MV-4-11 (cell line): ENCODE measurements around the gene SRCIN1.
"Not testable (repeated sequence)": the region's sequence is repeated elsewhere in the genome, so short reads cannot be mapped to it uniquely, and the experiment has no call there.

Source experiments
- DNase-seq: peaks from one replicate; lab custom pipeline; 2025; lab: John Stamatoyannopoulos, UW

The SRCIN1 gene

DNA sequence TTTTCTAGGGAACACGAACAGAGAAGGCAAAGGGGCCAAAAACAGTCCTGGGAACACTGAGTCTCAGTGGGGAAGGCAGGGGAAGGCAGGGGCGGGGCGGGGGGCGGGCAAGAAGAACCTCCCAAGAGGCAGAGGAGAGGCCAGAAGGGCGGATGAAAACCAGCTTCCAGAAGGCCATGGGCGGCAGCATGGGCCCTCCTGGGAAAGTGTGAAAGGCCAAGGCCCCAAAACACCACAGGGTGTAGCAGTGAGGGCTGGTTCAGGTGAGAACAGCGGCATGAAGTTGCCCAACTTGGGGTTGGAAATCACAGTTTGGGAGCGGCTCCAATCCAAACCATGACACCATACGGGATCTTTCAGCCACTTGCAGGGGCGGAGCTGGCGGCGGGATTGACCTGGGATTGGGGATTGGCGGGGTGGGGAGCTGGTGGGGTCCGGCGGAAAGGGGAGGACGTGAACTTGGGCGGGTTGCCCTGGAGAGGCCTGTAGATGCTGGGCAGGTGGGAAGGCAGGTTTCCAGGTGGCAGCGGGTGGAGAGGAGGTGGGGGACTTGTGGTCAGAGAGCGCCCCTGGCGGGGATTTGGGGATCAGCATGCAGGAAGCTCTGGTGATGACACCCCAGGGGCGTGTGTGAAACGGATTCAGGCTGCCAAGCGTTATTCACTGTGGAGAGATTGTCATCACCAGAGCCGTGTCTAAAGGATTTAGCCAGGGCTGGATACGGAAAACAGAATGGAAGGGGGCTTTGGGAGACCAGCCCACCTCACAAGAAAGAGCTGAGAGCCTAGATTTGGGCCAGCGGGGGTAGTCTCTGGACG is 96.6 kb downstream of the SRCIN1 start:
- peak; percentile 22 for DNase-seq

DNA sequence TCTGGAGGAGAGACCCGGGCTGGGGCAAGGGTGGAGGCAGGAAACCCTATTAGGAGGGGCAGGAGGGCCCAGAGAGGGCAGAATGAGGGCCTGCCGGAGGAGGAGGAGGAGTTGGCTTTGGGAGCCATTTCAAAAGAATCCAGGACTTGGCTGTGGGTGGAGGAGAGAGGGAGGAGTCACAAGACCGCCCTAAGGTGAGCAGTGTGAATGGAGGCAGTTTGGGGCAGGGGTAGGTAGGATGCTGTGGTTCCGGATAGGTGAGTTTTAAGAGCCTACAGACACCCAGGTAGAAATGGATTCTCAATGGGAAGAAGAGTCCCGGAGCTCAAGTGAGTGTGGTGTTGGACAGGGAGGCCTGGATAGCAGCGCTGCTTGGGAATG is 97.2 kb downstream of the SRCIN1 start:
- DNase-seq, result no peak

DNA sequence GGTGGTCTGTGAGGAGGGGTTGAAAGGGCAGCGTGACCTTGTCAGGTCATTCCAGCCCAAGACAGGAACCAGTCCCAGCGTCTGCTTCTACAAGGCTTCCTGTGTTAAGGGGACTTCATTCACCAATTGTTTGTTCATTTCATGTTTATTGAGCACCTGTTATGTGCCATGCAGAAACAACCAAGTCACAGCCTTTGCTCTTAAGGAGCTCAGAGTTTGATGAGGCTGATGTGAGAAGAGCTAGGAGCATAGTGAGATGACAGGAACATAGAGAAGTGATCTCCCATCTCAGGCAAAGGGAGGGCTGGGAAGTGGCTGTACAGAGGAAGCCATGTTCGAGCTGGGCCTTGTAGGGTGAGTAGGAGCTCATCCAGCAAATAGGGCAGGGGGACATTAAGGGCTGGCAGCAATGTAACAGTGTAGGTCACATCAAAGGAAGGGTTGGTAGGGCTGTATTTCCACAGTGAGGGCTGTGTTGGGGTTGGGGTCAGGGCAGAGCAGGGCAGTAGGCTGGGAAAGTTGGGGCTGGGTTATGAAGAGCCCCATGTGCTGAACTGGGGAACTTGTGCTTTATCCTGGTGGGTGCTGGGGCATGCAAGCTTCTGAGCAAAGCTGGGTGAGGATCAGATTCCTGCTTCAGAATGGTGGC is 97.7 kb downstream of the SRCIN1 start:
- no peak for DNase-seq

DNA sequence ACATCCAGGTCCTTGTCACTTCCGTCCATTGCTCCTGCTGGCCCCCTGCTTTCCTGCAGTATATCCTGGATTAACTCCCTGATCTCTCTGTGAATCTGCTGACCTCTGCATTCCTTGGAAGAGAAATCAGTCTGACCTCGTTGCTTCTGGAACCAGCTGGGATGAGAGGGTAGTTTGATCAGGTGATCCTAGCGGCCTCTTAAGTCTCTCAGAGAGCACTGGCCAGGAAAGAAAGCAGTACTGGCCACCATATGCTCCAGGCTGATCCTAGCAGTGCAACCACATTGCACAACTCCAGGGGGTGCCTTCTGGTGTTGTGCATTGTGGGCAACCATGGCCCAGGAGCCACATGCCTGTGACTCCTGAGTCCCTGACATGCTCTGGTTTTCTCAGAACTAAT is 98.3 kb downstream of the SRCIN1 start:
- DNase-seq, result no peak

DNA sequence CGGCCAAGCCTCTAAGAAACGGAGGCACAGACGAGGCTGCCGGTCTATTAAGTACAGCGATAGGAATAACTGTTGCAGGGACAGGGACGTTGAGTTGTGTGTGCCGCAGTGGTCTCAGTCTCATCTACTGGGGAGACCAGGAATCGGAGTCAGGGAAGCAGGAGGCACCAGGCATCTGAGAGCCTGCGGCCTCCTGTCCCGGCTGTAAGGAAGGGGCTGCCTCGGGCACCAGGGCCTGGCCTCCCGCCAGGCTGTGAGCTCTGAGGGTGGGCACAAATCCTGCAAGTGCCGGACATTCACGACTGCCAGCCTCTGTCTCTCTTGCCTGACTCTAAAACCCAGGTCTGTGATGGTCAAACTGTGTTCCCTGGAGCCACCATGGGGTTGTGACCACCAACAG is 101.5 kb downstream of the SRCIN1 start:
- DNase-seq, result no peak

DNA sequence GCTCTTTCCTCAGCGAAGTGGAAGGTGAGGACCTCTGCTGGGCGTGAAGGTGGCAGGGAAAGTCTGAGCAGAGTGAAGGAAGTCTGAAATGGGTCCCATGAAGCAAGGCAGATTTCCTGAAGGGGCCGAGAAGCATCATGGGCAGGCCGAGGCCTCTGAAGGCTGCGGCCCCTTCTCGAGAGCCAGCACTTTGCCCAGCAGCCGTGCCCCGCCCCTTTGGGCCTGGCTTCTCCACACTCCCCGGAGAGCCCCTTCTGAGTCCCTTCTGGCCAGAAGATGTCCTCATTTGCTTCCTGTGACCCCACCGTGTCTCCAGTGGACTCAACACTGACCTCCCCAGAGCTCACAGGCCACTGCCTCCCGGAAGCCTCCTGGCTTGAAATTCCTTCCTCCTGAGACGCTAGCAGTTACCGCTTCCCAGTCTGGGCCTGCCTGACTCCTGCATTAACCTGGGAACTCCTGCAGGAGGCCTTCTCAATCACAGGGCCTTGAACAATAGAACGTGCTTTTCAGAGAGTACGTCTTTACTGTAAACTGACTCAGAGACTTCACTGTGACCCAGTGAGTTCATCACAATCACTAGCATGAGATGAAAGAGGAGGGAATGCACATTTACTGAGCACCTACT is 102.4 kb downstream of the SRCIN1 start:
- not testable (repeated sequence) for DNase-seq

DNA sequence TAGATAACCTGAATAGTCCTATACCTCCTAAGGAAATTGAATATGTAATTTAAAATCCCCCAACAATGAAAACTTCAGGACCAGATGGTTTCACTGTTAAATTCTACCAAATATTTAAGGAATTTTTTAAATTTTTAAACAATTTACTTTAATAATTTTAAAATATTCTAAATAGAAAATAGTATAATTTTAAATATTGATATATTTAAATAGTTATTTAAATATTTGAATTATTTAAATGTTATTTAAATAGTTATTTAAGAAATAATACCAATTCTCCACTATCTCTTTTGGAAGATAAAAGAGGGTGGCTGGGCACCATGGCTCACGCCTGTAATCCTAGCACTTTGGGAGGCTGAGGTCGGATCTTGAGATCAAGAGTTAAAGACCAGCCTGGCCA is 104.0 kb downstream of the SRCIN1 start:
- DNase-seq, result not testable (repeated sequence)

DNA sequence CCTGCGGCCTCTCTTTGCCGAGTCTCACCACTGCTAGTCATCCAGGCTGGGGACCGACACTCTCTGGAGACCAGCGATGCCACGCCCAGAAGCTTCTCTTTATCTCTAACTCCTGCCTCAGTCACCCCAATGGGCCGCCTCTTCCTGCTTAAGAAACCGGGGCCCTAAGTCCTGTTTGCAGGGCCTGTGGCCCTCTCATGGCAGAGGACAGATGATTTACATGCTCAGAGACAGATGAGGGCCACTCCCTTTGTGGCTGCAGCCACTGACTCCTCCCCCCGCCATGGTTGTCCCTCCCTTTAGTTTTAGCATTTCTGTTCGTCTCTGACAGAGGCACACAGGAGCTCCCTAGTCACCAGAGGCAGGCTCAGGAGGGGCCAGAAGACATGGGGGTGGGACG is 106.5 kb downstream of the SRCIN1 start:
- not testable (repeated sequence) for DNase-seq

DNA sequence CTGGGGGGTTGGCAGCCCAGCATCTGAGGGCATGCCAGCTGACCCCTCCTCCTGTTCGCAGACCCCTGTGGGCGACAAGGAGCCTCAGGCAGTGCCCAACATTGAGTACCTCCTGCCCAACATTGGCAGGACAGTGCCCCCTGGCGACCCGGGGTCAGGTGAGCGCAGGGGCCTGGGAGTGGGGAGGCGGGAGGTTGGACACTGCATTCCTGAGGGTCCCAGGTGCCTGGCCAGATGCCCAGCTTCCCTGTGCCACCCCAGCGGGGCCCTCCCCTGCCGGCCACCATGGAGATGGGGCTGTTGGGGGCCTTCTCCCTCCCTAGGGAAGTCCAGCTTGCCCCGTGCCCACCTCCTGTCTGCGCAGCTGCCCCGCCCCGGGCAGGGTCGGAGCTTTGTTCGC is 107.4 kb downstream of the SRCIN1 start:
- DNase-seq, result no peak

DNA sequence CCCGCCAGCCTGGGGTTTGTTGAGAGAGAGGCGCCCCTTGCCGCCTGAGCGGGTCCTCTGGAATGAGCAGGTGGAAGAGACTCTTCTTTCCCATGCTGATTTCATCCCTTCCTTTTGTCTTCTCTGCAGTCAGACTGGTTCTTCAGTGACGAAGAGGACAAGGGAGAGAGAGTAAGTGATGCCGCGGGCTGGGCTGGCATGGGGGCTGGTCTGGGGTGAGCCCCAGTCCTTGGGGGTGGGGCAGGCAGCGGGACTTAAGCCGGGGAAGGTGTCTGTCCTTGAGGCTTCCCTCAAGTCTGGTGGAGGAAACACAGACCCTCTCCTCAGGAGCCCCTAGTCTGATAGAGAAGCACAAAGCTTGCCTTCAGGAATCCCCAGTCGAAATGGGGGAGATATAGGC is 108.1 kb downstream of the SRCIN1 start:
- DNase-seq, result not testable (repeated sequence)

DNA sequence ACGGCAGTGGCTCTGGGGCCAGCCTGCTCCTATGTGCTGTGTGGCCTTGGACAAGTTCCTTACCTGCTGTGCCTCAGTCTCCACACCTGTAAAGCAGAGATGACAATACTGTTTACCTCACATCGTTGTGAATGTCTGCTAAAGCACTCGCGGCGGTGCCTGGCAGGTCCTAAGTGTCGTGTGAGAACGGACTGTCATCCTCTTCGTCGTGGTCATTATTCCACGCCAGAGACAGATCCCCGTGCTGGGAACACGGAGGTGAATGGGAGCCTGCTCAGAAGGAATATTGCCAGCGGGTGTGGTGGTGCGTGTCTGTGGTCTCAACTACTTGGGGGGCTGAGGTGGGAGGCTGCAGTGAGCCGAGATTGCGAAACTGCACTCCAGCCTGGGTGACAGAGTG is 111.6 kb downstream of the SRCIN1 start:
- not testable (repeated sequence) for DNase-seq

DNA sequence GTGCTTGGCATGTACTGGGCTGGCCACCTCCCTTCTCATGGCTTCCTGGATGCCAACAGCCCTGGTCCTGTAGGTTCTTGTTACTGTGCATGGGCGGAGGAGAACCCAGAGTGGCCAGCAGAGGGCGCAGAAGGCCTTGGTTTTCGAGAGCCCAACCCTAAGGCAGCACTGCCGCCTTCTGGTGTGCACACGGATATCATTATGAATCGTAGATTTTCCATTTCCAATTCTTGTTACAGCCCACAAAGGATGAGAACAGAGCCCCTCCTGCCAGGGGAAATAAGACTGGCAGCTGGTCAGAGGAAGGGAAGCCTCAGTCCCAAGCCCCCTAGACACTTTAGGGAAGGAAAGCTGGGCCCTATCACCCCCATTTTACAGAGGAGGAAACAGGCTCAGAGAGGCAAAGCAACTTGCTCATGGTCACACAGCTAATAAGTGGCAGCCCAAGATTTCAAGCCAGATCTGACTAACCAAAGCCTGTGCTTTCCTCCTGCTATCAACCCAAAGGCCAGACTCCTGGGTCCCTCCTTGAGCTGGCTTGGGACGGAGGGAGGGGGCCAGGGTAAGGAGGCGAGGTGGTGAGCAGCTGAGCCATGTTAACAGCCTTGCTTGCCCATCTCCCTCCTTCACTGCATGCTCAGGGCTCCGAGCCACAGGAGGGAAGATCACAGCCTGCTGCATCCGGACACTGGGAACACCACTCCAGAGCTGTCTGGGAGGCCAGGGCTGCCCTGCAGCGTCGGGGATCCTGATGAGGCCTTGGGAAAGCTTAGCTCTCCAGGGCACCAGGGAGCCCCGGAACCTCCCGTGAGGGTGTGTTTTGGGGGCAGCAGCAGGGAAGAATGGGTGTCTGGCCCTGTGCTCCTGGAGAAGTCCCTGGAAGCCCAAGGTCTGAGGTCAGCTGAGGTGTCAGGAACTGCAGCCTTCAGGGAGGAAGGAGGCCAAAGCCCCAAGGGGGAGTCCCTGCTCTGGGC is 113.4 kb downstream of the SRCIN1 start:
- DNase-seq, result peak; percentile 87

DNA sequence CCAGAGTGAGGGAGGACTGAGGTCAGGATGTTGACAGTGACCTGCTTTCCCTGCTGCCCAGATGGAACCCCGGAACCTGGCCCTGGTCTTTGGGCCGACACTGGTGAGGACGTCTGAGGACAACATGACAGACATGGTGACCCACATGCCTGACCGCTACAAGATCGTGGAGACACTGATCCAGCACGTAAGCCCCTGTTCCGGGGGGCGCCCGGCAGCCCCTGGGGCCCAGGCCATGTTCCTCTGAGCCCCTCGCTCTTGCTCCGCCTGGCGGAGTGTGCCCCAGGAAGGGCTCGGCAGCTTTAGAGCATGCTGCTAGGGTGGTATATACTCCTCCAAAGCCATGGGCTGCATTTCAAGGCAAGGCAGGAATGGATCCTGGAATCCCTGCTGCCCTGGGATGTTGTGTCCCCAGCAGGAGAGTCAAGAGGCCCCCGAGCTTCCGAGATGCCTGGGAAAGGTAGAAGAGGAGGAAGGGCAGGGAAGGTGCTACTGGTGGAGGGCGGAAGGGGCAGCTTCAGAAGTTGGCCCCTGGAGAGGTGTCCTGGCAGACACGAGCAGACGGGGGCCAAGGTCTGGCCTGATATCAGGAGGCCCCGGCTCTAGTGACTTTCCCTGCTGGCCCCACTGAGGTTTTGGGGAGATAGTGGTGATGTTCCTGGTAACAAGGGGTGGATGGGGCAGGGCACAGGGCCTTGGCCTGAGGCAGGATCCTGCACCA is 114.2 kb downstream of the SRCIN1 start:
- not testable (repeated sequence) for DNase-seq

DNA sequence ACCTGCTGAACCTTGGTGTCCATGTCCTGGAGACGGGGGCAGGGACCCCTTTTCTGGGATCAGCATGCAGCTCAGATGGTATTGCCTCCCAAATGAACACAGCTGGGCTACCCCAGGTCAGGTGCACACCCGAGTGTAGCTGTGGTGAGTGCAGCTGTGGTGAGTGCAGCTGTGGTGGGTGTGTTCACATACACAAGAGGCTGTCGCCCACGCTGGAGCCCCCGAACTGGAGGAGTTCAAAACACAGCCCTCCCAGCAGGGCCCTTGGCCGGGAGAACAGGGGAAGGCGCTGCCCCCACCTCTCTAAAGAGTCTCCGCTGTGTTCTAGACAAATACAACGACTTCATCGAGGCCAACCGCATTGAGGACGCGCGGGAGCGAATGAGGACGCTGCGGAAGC is 116.0 kb downstream of the SRCIN1 start:
- not testable (repeated sequence) for DNase-seq

DNA sequence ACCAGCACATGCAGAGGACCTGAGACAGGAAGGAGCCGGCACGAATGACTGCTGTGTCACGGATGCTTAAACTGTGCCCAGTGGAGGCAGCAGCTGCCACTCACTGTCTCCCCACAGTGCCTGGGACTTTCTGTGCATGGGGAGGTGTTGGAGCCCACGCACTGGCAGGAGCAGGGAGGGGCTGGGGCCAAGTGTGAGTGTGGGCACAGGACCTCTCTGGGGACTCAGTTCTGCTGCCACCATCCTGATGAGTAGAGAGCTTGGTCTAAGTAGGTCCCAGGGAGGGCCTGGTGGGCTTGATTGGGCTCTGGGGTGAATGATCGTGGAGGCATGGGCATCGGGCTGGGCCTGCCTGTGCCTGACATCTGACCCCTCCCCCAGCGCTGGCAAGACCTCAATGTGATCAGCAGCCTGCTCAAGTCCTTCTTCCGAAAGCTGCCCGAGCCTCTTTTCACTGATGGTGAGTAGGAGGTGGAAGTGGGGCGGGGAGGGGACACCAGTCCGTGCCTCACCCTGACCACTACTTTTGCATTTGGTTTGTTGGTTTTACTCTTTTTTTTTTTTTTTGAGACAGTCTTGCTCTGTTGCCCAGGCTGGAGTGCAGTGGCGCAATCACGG is 120.0 kb downstream of the SRCIN1 start:
- DNase-seq, result not testable (repeated sequence)

DNA sequence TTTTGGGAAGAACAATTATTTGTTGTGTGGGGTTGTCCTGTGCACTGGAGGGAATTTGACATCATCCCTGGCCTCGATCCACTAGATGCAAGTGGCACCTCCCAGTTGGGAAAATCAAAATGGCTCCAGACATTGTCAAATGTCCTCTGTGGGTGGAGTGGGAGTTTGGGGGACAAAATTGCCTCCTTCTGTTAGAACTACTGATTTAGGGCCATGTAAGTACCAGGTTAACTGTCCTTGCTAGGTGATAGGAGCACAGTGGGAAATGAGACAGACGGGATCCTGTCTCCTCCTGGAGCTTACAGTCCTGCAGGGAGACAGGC is 120.6 kb downstream of the SRCIN1 start:
- DNase-seq, result no peak

DNA sequence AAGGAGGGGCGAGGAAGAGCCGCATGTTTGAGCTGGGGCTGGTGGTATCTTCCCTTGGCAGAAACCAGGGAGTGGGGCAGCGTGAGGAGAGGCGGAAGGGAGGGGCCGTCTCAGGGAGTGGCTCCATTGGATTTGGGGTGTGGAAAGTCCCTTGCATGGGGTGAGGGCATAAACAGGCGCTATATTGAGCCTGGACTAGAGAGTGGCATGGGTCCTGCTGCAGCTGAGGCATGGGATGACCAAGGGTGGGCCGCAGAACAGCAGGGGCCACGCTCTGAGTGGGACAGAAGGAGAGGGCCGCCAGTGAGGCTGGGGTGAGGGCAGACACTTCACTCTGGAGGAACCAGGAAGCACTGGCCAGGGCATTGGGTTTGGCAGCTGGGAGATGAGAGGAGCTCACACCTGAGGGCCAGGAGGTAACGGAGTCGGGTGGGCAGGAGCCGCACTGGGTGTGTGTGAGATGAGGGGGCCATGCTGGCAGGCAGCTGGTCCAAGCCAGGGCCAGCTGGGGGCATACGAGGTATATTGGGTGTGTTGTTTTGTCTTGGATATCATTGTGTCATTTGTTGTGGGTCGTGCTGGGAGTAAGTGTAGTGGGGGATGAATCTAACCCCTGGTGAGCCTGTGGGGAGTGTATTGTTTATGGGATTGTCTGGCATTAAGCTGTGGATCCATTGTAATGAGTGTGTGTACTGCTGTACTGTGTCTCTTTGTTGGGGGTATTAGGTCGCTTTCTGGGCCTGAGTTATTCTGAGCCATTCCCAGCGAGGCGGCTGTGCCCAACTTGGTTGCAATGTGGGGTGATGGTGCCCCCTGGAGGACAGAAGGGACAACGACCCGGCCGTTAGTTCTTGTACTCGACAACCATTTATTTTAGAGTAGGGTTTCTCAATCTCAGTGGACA is 121.3 kb downstream of the SRCIN1 start:
- peak; percentile 53 for DNase-seq

DNA sequence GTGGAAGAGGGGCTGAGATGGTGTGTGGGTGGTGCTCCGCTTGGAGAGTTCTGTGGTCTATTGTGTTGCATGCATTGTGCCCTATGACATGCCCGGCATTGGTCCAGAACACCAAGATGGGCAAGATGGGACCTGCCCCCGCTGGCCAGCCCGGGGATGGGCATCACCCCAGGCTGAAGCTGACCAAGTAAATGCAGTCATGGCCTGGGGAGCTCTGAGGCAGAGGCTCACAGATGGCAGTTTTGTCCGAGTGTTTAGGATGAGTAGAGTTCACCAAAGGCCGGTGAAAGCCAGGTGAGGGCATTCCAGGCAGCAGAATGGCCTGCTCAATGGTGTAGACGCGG is 123.1 kb downstream of the SRCIN1 start:
- not testable (repeated sequence) for DNase-seq

DNA sequence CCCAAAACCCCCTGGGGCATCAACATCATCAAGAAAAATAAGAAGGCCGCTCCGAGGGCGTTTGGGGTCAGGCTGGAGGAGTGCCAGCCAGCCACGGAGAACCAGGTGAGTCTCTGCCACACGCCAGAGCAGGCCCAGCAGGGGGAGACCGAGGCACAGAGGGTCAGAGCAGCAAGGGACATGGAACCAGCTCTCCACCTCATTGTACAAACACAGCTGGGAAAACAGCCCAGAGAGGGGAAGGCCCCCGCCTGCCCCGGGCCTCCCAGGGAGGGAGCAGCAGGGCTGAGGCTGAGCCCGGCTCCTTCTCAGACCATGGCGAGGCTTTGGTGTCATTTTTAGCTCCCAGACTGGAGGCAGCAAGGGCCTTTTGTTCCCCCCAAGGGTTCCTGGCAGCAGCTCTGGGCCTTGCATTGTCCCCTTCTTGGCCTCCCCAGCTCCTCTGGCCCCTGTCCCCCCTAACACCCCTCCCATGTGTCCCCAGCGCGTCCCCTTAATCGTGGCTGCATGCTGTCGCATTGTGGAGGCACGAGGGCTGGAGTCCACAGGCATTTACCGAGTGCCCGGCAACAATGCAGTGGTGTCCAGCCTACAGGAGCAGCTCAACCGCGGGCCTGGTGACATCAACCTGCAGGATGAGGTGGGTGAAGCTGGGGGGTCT is 123.6 kb downstream of the SRCIN1 start:
- not testable (repeated sequence) for DNase-seq
